ENCODE measurements around the gene TAPT1.

TAPT1 gene

GRCh38 chr4:16248605-16249004 is 22.3 kb upstream of the TAPT1 start:
- DNase-seq (ENCODE audit: low read depth), result no peak

GRCh38 chr4:16245241-16245640 is 19.0 kb upstream of the TAPT1 start:
- no peak for DNase-seq (ENCODE audit: low read depth)

- no peak for DNase-seq (ENCODE audit: low read depth)
Observed at GRCh38 chr4:16243285-16243684, 17.0 kb upstream of the TAPT1 start.

- DNase-seq (ENCODE audit: low read depth), result no peak
Observed at GRCh38 chr4:16240300-16240699, 14.0 kb upstream of the TAPT1 start.

- no peak for DNase-seq (ENCODE audit: low read depth)
Observed at GRCh38 chr4:16239086-16239485, 12.8 kb upstream of the TAPT1 start.

- DNase-seq (ENCODE audit: low read depth), result no peak
Observed at GRCh38 chr4:16238327-16238726, 12.1 kb upstream of the TAPT1 start.

- no peak for DNase-seq (ENCODE audit: low read depth)
Observed at GRCh38 chr4:16237715-16238114, 11.4 kb upstream of the TAPT1 start.

GRCh38 chr4:16236402-16237023 is 10.2 kb upstream of the TAPT1 start:
- DNase-seq (ENCODE audit: low read depth), result no peak

- no peak for DNase-seq (ENCODE audit: low read depth)
Observed at GRCh38 chr4:16235209-16235608, 8.9 kb upstream of the TAPT1 start.

- DNase-seq (ENCODE audit: low read depth), result no peak
Observed at GRCh38 chr4:16233569-16234177, 7.4 kb upstream of the TAPT1 start.

- no peak for DNase-seq (ENCODE audit: low read depth)
Observed at GRCh38 chr4:16231570-16232245, 5.4 kb upstream of the TAPT1 start.

- no peak for DNase-seq (ENCODE audit: low read depth)
Observed at GRCh38 chr4:16230308-16230707, 4.0 kb upstream of the TAPT1 start.

GRCh38 chr4:16229604-16230003 is 3.3 kb upstream of the TAPT1 start:
- no peak for DNase-seq (ENCODE audit: low read depth)

GRCh38 chr4:16227462-16227868 is 1.2 kb upstream of the TAPT1 start:
- DNase-seq (ENCODE audit: low read depth), result peak; percentile 11

GRCh38 chr4:16226816-16227461 is 668 bp upstream of the TAPT1 start:
- DNase-seq (ENCODE audit: low read depth), result peak; percentile 18

GRCh38 chr4:16225167-16225862 is 956 bp downstream of the TAPT1 start:
- DNase-seq (ENCODE audit: low read depth), result no peak

GRCh38 chr4:16224264-16225166 is 1.8 kb downstream of the TAPT1 start:
- no peak for DNase-seq (ENCODE audit: low read depth)

GRCh38 chr4:16222957-16223527 is 3.2 kb downstream of the TAPT1 start:
- DNase-seq (ENCODE audit: low read depth), result no peak

GRCh38 chr4:16218950-16219349 is 7.3 kb downstream of the TAPT1 start:
- DNase-seq (ENCODE audit: low read depth), result no peak

- no peak for DNase-seq (ENCODE audit: low read depth)
Observed at GRCh38 chr4:16217300-16218051, 8.8 kb downstream of the TAPT1 start.

Data from activated T-cell treated with anti-CD3 and anti-CD28 coated beads for 24 hours (primary cell).